Measurements from ENCODE around the gene TRIM31.
A peak's percentile ranks its signal among the peaks of the same experiment; 100 is the strongest.
"Not testable (repeated sequence)": the region's sequence is repeated elsewhere in the genome, so short reads cannot be mapped to it uniquely, and the experiment has no call there.

The TRIM31 gene

GRCh38 chr6:30149234-30149633, 36.3 kb upstream of the TRIM31 start:
- no peak for DNase-seq

DNA sequence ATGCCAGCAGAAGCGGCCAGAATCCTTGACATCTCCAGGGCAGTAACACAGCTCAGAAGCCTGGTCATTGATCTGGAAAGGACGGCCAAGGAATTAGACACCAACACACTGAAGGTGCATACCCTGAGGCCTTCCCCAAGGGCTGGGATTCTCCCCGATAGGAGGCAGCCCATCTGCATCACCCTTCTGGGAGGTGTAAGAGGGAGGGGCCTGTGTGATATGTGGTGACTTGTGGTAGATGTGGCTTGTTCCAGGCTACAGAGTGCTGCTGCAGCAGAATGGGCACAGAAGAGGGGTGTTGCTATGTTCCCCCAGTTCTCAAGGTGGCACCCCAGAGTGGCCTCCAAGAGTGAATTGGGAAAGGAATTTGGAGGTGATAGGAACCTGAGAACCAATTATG, 34.2 kb upstream of the TRIM31 start:
- no peak for DNase-seq

- no peak for DNase-seq
Measured at GRCh38 chr6:30145818-30146217, 32.9 kb upstream of the TRIM31 start.

DNA sequence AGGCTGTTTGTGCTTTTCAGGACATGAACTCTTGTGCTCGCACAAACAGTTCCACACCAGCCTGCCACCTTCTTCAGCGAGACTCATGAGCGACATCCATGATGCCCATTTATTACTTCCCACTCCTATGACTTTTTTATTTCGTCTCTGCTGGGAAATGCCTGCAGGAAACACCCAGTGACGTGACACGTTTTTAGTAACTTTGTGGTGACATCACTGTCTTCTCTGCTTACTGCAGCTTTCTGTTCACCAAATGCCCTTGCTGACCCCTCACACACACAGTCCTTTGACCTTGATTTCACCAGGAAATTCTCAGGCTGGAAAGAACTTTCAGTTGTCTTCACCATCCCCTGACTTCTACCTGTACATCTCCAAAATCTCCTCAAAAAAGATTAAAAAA, 31.9 kb upstream of the TRIM31 start:
- DNase-seq = no peak

- DNase-seq = no peak
Measured at GRCh38 chr6:30143780-30144179, 30.9 kb upstream of the TRIM31 start.

DNA sequence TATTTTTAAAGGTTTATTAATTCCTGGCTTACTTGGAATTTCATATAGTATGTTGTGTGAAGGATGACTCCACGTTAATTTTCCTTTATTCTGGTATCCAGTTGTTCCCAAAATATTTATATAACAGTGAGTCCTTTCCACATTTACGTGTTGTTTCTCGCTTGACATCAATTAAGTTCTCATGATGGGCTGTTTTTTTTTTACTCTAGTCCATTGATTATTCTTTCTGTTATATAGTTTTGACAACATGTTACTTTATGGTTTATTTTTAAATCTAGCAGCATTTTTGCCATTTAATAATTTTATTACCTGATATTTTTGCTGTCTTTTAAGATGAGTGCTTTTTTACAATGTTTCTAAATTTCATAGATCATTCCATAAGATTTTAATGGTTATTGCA, 29.8 kb upstream of the TRIM31 start:
- DNase-seq = no peak

GRCh38 chr6:30140240-30140639, 27.4 kb upstream of the TRIM31 start:
- DNase-seq = not testable (repeated sequence)

DNA sequence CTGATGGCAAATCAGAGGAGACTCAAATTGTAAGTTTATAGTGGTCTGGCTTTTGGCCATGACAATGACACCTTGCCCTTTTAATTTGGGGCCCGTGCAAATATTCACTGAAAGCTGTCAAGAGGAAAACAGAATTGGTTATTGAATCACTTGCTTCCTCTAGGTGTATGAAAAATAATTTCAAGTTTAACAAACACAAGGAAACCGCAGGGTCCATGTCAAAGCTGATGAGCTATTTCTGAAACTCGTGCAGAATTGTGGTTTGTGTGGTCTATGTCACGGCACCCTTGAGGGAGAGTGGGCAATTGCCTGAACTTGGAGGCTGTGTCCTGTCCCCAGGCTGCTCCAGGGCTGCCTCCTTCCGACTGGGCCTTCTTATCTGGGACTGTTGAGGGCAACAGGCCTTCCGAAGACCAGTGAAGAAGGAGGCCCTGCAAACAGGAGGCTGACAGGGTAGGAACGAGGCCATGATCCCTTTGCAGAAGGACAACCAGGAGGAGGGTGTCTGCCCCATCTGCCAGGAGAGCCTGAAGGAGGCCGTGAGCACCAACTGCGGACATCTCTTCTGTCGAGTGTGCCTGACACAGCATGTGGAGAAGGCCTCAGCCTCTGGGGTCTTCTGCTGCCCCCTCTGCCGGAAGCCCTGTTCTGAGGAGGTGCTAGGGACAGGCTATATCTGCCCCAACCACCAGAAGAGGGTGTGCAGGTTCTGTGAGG, 23.8 kb upstream of the TRIM31 start:
- DNase-seq = no peak

- DNase-seq = no peak
Measured at GRCh38 chr6:30135757-30136156, 22.9 kb upstream of the TRIM31 start, which contains the start of gene TRIM40. TSS of gene TRIM40 (plus strand) at chr6:30136140. CDS start at chr6:30137037, 897 bp downstream.

GRCh38 chr6:30135147-30135546, 22.3 kb upstream of the TRIM31 start:
- no peak for DNase-seq

DNA sequence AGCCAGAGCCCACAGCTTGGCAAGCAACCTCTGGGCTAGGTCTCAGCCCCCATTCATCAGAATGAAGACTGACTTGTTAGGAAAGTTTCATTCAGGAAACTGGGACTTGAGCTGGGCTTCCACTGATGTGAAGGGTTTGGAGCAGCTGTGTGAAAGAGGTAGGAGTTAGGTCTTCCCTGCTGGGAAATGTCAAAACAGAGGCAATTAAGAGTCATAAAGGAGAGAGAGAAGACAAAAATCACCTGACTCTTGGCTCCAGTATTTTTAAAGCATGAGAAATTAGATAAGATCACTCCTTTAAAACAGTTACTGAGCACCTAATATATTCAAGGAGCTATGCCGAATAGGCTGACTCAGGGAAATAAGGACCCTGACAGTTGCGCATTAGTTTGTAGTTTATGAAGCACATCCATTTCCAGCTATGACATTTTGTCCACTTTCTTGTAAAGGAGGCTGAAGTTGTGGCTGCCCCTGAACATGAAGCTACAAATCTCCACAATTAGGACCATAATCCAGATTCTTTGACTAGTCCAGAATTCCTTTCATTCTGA, 19.1 kb upstream of the TRIM31 start:
- DNase-seq = no peak

DNA sequence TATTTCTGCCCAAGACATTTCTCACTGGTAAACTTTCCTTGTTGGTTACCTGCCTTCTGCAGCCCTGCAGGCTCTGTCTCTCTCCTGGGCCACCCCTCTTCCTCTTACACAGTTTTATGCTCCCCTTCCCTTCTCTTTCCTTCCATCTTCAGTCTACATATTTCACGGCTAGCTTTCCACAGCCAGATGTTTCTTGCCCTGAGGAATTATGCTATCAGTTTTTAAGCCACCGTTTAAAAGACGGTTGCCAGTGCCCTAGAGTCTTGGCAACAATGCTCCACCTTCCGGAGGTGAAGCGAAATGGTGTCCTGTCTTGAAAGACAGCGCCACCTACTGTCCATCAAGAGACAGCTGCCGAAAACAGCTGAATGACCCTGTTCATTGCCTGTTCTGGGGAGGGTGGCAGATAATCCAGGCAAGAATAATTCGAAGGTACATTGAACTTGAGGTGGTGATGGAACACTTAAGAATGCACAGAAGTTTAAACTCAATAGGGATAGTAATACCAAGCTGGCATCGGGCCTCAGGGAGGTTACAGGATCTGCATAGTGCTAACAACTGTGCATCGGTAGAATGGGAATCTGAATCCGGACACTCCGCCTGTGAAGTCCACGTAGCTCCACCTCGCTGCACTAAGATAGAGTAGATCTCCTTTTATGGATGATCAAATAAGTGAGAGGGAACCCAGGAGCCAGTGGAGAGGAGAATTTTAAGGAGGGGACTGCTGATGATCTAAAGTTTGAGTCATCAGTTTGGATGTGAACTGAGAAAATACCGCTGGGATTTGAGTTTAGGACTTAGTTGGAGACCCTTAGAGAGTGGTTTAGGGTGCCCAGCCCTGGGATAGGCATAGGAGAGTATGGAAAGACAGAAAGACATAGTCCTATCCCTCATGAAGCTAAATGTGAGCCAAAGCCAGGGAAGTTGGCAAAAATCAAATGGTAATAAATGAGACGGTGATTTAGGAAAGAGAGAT, 18.3 kb upstream of the TRIM31 start:
- peak; percentile 79 for DNase-seq

- DNase-seq = no peak
Measured at GRCh38 chr6:30130179-30130679, 17.3 kb upstream of the TRIM31 start.

DNA sequence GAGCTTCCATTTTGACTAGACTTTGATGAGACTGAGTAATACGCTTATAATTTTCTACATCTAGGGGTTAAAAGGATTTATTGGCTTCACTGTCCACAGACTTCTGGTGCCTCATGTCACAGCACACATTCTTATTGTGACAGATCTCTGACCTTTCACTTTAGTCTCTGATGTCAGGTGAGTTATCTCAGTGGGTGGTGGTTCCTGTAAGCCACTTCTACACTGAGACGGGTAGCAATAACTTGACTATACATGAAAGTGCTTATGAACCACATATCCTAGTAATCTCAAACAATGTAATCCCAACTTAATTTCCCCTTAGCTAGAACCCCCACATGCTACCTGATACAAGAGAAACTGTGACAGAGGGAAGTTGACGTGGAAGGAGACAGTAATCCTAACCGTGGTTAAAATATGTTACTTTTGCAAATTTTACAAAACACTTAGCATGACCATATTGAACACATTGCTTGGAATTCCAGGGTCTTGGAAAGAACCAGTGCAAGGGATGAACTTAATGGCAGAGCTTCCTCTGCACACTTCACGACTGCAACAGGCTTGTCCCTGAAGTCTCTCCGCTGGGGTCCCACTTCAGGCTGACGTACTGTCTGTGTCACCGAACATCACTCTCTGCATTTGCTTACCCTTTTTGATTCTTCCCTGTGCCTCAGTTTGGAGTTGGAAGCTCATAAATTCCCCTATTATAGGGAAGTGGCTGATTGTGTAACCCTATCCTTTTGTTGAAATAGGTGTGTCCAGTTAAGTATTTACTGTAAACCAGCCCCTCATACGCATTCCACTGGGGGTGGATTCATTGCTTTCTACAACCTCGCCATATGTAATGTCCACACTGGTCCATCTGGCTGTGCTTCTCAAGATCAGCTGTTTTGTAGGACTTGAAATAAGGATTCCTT, 16.6 kb upstream of the TRIM31 start:
- DNase-seq = no peak

GRCh38 chr6:30127238-30128093, 14.6 kb upstream of the TRIM31 start:
- no peak for DNase-seq

- DNase-seq = no peak
Measured at GRCh38 chr6:30122515-30122914, 9.6 kb upstream of the TRIM31 start.

DNA sequence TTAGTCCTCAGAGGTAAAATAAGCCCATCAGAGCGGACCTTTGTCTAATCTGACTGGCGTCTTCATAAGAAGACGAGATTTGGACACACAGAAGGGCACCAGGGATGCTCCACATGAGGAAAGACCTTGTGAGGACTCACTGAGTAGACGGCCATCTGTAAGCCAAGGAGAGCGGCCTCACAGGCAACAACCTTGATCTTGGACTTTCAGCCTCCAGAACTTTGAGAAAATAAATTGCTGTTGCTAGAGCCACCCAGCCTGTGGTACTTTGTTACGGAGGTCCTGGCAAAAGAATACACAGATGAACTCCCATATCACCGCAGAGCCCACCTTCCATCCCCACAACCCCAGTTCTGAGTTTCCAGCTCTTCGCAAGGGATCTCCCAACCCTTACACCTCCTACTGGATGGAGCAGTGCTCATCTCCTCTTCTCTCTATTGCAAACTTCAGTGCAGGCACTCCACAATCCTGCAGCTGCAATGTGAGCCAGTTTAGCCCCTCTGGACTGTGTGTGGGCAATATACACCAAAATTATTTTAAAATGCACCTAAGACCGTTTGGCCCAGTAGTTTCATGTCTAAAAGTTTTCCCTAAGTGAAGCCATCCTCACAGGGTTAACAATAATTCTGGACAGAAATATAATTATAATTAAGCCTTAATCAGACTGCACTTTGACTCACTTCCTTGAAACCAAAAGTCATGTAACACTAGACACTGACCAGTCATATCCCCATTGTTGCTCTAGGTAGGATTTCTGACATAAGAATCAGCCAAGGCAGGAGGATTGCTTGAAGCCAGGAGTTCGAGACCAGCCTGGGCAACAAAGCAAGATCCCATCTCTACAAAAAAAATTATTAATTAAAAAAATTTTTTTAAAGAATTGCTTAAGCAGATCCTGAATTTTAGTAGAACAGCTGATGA, 8.8 kb upstream of the TRIM31 start:
- no peak for DNase-seq

DNA sequence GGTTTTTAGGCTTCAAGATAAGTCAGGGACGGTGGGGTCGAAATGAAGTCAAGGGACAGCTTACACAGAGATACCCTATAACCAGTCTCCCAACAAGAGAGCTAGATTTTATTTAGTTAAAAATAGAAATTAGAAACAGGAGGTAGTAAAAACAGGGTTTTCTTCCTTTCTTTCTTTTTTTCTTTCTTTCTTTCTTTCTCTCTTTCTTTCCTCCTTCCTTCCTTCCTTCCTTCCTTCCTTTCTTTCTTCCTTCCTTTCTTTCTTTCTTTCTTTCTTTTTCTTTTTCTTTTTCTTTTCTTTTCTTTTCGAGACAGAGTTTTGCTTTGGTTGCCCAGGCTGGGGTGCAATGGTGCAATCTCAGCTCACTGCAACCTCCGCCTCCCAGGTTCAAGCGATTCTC, 5.8 kb upstream of the TRIM31 start:
- DNase-seq = not testable (repeated sequence)

- DNase-seq = no peak
Measured at GRCh38 chr6:30116724-30117123, 3.8 kb upstream of the TRIM31 start.

DNA sequence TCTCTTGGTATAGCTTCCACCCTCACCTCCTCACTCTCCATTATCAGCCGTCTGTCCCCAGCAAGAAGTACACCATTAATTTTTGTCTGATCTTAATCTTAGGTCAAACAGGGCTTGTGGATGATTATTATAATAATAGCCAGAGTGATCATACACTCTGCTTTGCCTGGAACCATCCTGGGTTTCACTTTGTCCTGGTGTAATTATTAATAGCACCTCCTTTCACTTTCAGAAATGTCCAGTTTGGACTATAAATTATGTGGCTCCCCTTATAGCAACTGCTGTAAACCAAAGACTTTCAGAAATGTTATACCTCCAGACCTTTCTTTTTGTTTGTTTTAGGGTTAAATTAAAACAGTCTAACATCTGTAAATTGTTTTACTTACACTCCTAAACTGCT, 951 bp upstream of the TRIM31 start:
- no peak for DNase-seq

All from CD4-positive, alpha-beta T cell treated with Interleukin-15 for 1 hour (primary cell).